ENCODE data around the gene ST6GAL1.
"Not testable (repeated sequence)": the region's sequence is repeated elsewhere in the genome, so short reads cannot be mapped to it uniquely, and the experiment has no call there.

Gene ST6GAL1

GRCh38 chr3:186997473-186997939 is 67.2 kb downstream of the ST6GAL1 start:
- no peak for DNase-seq

DNA sequence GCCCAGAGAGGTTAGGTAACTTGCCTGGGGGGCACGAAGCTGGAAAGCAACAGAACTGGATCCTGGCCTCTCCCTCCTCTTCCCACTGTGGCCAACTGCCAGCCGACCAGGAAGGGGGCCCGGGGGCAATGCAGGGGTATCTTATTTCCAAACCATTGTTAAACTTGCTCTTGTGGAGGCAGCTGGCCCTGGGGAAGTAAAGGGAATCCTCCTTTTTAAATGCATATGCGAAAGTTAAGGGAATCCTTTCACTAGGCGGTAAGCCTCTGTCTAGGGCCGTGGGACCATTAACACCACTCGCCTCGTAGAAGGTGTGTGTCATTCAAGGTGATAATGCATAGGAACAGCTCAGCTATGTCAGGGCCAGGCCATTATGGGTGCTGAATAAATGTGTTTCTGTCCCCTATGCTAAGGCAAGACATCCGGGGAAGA is 68.6 kb downstream of the ST6GAL1 start:
- DNase-seq: no peak

DNA sequence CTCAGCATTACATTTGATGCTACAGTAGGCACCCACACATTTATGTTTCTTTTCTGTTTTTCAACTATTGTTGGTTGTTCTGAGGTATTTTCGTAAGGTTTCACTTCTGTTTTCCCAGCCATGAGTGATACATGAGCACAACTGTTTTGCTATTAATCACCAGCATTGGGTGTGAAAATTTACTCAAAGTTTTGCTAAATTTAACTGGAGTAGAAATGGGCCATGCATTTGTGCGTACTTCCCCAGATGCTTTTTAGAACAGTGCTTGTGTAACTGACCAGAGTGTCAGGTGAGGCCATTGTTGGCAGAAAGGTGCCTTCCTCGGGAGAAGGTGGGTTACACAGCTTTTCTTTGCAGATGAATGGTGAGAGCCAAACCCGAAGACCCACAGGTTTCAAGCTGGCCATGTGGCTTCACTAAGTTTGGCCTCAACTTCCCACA is 70.4 kb downstream of the ST6GAL1 start:
- DNase-seq: peak; percentile 22 to 49

DNA sequence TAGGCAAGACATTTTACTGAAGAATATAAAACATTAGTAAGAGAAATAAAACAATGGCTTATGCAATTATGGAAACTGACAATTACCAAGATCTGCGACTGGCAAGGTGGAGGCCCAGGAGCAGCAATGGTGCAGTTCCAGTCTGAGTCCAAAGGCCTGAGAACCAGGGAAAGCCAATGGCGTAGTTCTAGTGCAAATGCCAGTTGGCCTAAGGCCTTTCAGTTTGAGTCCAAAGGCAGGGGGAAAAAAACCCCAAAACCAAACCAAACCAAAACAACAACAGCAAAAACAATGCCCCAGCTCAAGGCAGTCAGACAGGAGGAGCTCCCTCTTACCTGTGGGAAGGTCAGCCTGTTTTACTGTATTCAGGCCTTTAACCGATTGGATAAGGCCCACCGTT is 72.6 kb downstream of the ST6GAL1 start:
- DNase-seq: no peak

- DNase-seq: peak in 1 of 2 donors; percentile 34
These were observed 75.6 kb downstream of the ST6GAL1 start for GRCh38 chr3:187005827-187006481.

DNA sequence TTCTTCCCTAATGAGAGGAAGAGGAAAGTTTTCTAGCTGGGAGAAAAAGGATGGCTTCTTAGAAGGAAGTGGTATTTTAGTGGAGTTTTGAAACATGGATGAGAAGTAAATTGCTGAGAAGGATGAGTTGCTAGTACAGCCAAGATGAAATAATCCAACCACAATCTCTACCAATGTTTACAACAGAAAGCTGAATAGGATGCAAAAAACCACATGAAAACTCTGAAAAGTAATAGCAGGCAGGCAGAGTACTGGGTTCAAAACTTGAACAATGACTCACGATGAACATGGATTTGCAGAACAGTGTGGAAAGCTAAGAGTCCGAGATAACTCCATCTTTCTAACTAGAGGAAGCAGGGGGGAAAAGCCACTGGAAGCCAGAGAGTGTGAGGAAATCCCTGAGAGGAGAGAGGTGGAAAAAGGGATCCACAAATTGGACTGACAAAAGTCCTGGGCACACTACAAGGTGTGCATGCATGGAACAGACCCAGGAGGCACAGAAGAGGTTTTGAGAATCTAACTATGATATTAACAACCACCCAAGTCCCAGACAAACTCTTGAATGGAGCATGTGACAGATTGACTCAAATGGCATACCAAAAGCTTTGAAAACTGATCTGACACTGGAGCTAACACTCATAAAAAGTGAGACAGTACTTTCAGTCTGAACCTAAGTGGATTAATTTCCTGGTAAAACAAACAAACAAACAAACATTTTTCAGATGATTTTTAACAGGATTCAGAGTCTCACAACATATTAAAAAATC is 76.7 kb downstream of the ST6GAL1 start:
- DNase-seq: peak in 1 of 2 donors; percentile 41

DNA sequence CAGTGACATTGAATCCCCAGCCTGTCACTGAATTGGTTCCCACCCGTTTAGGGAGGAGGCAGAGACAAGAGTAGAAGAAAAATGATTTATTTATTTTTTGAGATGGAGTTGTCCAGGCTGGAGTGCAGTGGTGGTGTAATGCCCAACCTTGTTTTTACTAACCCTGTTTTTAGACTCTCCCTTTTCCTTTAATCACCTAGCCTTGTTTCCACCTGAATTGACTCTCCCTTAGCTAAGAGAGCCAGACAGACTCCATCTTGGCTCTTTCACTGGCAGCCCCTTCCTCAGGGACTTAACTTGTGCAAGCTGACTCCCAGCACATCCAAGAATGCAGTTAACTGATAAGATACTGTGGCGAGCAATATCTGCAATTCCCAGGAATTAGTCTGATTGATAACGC is 80.1 kb downstream of the ST6GAL1 start:
- DNase-seq: not testable (repeated sequence)

GRCh38 chr3:187011915-187012314 is 81.6 kb downstream of the ST6GAL1 start:
- DNase-seq: peak in 1 of 2 donors; percentile 46

GRCh38 chr3:187012609-187013051 is 82.3 kb downstream of the ST6GAL1 start:
- DNase-seq: peak; percentile 54 to 67

DNA sequence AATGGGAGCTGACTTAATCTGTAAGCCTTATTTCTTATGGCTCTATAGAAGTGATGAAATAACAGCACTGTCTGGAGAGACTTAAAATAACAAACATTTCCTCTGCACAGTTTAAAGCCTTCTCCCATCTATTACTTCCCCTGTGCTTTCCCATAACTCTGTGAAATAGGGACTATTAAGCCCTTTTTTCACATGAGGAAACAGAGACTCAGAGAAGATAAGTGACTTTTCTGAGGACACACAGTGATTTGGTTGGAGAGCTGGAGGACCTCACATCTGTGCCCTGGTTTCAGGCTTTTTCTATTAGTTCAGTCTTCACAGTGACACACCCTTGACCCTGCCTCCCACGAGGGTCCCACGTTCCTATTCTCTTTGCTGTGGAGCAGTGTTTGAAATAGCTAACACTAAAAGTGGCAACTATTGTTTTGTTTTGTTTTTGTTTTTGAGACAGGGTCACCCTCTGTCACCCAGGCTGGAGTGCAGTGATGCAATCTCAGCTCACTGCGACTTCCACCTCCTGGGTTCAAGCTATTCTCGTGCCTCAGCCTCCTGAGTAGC is 82.9 kb downstream of the ST6GAL1 start:
- no peak for DNase-seq

DNA sequence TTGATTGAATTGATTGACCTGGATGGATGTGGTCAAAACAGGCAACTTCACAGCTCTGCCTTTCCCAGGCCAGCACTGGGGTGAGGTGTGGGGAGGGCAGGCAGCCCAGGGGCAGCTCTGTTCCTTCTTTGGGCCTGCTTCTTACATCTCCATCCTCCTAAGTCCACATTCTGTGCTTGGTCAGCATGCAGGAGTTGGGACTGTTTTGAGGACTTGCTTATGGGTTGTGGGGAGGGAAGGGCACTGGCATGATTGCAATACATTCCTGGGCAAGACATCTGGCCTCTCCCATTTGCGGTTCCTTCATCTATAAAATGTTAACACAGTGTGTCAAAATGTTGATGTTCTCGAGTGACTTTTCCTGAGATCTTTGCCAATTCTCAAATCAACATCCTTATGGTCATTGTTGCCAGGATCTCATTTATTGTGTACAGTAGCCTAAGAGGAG is 84.1 kb downstream of the ST6GAL1 start:
- no peak for DNase-seq

DNA sequence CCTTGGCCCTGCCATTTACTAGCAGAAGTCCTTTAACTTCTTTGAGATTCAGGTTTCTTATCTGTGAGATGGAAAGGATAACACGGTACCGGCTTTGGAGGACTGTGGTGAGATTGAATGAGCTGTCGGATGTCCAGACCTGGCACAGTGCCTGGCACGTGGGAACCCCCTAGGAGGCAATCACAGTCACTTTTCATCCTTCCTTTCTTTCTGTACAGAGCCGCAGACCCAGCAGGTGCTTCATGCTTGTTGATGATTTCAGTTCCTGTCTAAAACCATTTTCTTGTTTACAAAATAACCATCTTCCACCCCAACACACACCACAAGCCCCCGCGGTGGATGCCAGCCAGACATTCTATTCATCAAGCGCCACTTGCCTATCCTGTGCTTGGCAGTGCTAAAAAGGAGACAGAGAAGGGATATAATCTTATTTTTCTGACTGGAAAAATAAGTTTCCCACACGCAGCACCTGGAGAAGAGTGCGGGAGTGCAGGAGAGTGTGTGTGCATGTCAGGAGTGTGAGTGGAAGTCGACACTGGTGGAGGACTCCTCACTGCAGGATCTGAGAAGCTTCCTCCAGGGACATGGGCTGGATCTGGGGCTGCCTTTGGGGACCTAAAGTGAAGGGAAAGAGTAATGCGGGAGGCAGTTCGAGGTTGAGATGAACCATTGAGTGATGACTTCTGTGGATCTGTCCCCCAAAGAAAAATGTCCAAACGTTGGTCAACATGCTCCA is 85.7 kb downstream of the ST6GAL1 start:
- peak in 1 of 2 donors; percentile 67 for DNase-seq

GRCh38 chr3:187016639-187017345 is 86.5 kb downstream of the ST6GAL1 start:
- DNase-seq: peak in 1 of 2 donors; percentile 45

DNA sequence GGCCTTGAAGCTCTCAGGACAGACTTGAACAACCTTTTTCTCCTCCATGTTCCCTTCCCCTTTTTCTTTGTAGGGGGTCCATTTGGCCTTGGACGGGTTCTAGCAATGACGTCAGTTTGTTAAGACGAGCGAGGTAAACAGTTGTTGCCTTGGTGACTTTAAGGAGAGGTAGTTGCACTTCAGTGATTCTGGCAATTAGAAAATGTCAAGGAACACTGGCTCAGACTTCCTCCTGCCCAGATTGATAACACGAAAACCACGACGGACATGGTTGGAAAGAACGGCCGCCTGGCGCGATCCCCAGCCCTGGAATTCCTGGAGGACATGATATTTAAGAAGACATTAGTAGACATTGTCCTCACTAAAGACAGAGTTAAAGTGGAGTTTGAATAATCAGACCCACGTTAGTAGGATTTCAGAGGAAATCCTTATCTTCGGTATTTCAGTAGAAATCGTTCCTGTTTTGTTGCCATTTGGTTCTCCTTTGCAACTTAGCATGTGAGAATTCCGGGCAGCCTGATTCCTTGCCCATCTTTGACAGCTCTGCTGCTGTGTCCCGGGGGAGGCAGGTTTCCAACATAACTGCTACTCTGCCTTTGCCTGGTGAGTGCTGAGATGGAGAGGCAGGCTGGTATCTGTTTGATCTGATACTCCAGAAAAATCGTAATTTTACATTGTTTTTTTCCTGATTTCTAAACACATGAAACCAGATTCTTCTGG is 87.3 kb downstream of the ST6GAL1 start:
- DNase-seq: no peak

DNA sequence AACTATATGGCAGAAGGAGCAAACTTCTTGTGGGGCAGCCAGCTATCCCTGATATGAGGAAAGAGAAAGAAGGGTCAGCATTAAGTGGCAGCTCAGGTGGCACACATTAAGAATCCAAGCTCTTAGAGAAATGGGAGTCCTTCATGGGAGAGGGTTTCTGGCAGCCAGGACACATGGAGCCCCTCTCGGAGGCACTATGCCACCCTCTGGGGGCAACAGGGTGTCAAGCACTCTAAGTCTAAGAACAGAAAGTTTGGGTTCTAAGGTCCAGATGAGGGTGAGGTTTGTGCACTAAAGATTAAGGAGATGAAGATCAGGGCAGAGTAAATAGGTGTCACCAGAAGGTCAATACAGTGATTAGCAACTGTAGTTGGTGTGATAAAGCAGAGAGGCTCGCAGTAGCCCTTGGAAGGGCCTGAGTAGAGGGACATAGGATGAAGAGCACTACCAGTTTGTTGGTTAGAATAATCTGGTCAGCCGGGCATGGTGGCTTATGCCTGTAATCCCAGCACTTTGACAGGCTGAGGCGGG is 89.3 kb downstream of the ST6GAL1 start:
- DNase-seq: no peak

GRCh38 chr3:187020376-187020775 is 90.0 kb downstream of the ST6GAL1 start:
- DNase-seq: peak; percentile 56 to 57

DNA sequence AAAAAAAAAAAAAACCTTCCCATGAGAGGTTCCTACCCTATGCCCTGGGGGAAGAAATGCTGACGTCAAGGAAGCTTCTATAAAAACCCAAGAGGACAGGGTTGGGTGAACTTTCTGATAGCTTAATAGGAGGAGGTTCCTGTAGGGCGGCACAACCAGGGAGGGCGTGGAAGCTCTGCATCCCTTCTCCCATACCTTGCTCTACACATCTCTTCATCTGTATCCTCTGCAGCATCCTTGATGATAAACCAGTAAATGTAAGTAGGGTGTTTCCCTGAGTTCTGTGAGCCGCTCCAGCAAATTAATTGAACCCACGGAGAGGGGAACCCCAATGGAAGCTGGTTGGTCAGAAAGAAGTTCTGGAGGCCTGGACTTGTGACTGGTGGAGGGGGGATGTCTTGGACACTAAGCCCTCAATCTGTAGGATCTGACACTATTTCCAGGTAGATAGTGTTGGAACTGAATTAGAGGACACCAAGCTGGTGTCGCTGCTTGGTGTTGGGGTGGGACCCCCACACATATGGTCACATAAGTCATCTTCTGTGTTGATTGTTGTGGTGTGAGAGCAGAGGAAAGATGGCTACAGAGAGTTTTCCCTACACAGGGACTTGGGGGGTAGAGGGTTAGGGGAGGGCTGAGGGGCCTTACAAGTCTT is 91.5 kb downstream of the ST6GAL1 start:
- peak in 1 of 2 donors; percentile 67 for DNase-seq

- DNase-seq: no peak
These were observed 92.2 kb downstream of the ST6GAL1 start for GRCh38 chr3:187022403-187023029.

GRCh38 chr3:187023340-187023739 is 93.0 kb downstream of the ST6GAL1 start:
- not testable (repeated sequence) for DNase-seq
